Measurements from ENCODE around the gene COBLL1.

DNA sequence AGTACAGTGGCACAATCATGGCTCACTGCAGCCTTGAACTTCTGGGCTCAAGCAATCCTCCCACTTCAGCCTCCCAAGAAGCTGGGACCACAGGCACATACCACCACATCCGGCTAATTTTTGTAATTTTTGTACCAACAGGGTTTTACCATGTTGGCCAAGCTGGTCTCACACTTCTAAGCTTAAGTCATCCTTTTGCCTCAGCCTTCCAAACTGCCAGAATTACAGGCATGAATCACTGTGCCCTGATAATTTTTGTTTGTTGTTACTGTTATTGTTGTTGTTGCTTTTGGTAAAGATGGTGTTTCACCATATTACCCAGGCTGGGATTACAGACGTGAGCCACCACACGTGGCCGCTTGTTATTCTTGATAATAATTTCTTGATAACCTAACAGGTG lies 10.5 kb upstream of the COBLL1 start:
- TF ChIP-seq, protein P1, sequence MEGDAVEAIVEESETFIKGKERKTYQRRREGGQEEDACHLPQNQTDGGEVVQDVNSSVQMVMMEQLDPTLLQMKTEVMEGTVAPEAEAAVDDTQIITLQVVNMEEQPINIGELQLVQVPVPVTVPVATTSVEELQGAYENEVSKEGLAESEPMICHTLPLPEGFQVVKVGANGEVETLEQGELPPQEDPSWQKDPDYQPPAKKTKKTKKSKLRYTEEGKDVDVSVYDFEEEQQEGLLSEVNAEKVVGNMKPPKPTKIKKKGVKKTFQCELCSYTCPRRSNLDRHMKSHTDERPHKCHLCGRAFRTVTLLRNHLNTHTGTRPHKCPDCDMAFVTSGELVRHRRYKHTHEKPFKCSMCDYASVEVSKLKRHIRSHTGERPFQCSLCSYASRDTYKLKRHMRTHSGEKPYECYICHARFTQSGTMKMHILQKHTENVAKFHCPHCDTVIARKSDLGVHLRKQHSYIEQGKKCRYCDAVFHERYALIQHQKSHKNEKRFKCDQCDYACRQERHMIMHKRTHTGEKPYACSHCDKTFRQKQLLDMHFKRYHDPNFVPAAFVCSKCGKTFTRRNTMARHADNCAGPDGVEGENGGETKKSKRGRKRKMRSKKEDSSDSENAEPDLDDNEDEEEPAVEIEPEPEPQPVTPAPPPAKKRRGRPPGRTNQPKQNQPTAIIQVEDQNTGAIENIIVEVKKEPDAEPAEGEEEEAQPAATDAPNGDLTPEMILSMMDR (IDR thresholded peaks at IDR 0.05): no peak
- no peak for TF ChIP-seq POLR2A (IDR thresholded peaks at IDR 0.05)
